Measurements from ENCODE around the gene CBY3.

- TF ChIP-seq POLR2A (IDR thresholded peaks at IDR 0.05) (no peak), CTCF (IDR thresholded peaks at IDR 0.05) (no peak)
Observed at GRCh38 chr5:179730356-179730755, 49.5 kb upstream of the CBY3 start.
